Occipital lobe (tissue), 2 donors: ENCODE measurements around the gene NHSL2. TPM values are rescaled to one million over a fixed set of nuclear protein-coding genes. Genes with fewer than 3 reads are reported as not detected.
"Not testable (repeated sequence)": the region's sequence is repeated elsewhere in the genome, so short reads cannot be mapped to it uniquely, and the experiment has no call there.

ENCODE experiments used
- DNase-seq: peaks from one replicate; lab custom pipeline; 2025; lab: John Stamatoyannopoulos, UW
- total RNA-seq: library from RNA; depleted of rRNA; stranded (reverse); fragments of >200 nt; gene quantifications from one replicate; pipeline ENCODE4 v1.2.3, GENCODE V29; 2014

The NHSL2 gene
- total RNA-seq, result 0.78 TPM

- DNase-seq, result no peak
Measured at GRCh38 chrX:71910643-71910985, at the start of gene NHSL2. NHSL2 (plus strand) TSS chrX:71910845.

- no peak for DNase-seq
Measured at GRCh38 chrX:71867680-71868079, 43.0 kb upstream of the NHSL2 start.

- DNase-seq, result not testable (repeated sequence)
Measured at GRCh38 chrX:71869566-71869965, 41.1 kb upstream of the NHSL2 start.

GRCh38 chrX:71870208-71871098 is 40.2 kb upstream of the NHSL2 start:
- no peak for DNase-seq

- no peak for DNase-seq
Measured at GRCh38 chrX:71871367-71871766, 39.3 kb upstream of the NHSL2 start.

- DNase-seq, result no peak
Measured at GRCh38 chrX:71872542-71873458, 37.8 kb upstream of the NHSL2 start.

GRCh38 chrX:71873459-71873833 is 37.2 kb upstream of the NHSL2 start:
- no peak for DNase-seq

GRCh38 chrX:71876841-71877240 is 33.8 kb upstream of the NHSL2 start:
- DNase-seq, result not testable (repeated sequence)

GRCh38 chrX:71885099-71885498 is 25.5 kb upstream of the NHSL2 start:
- no peak for DNase-seq

GRCh38 chrX:71895607-71896006 is 15.0 kb upstream of the NHSL2 start:
- DNase-seq, result no peak

GRCh38 chrX:71906144-71906543 is 4.5 kb upstream of the NHSL2 start:
- DNase-seq, result no peak

- no peak for DNase-seq
Measured at GRCh38 chrX:71908387-71908786, 2.3 kb upstream of the NHSL2 start.

GRCh38 chrX:71909956-71910355 is 689 bp upstream of the NHSL2 start:
- no peak for DNase-seq

- DNase-seq, result no peak
Measured at GRCh38 chrX:71910986-71911730, 513 bp downstream of the NHSL2 start.

- DNase-seq, result no peak
Measured at GRCh38 chrX:71911731-71912050, 1.0 kb downstream of the NHSL2 start.

- no peak for DNase-seq
Measured at GRCh38 chrX:71912156-71912555, 1.5 kb downstream of the NHSL2 start.

- no peak for DNase-seq
Measured at GRCh38 chrX:71913156-71913950, 2.7 kb downstream of the NHSL2 start.

GRCh38 chrX:71917621-71918343 is 7.1 kb downstream of the NHSL2 start:
- no peak for DNase-seq

- no peak for DNase-seq
Measured at GRCh38 chrX:71919431-71919830, 8.8 kb downstream of the NHSL2 start.

- no peak for DNase-seq
Measured at GRCh38 chrX:71919886-71920285, 9.2 kb downstream of the NHSL2 start.
